Measurements from ENCODE around the gene APOBEC3B. TPM values are rescaled to one million over a fixed set of nuclear protein-coding genes. Genes with fewer than 3 reads are reported as not detected.
A peak's percentile ranks its signal among the peaks of the same experiment; 100 is the strongest.
"Not testable (repeated sequence)": the region's sequence is repeated elsewhere in the genome, so short reads cannot be mapped to it uniquely, and the experiment has no call there.

APOBEC3B gene
- total and polyA plus RNA-seq, 2 of the 8 experiments (the other 6 are each of a cell fraction or from before 2014, with no cell fraction given): 14.2 to 74.9 TPM

GRCh38 chr22:39039306-39040126, 57.4 kb downstream of the APOBEC3B start (continued):
- no peak for TF ChIP-seq HDAC6 (IDR thresholded peaks at IDR 0.05; ENCODE audit: low read depth, low read length)

GRCh38 chr22:39040155-39040537, 58.0 kb downstream of the APOBEC3B start:
- not testable (repeated sequence) for H2BK12ac ChIP-seq (ENCODE audit: low read depth, low read length); H3K79me1 ChIP-seq (ENCODE audit: low read depth, low read length); H3K23me2 ChIP-seq (ENCODE audit: low read depth, low read length); H3K23ac ChIP-seq (ENCODE audit: insufficient read length); FAIRE-seq; H3K9me3 ChIP-seq (ENCODE audit: insufficient read depth in 2 of 2, low read depth in 1 of 2, low read length in 1 of 2); H4K20me1 ChIP-seq (replicated peaks in 1 of 2; ENCODE audit: control insufficient read depth in 1 of 2, insufficient read depth in 2 of 2, low read length in 2 of 2); H3K27ac ChIP-seq (ENCODE audit: low read depth, low read length); H2BK120ac ChIP-seq (replicated peaks; ENCODE audit: low read depth, low read length); H2AK5ac ChIP-seq (ENCODE audit: low read depth, low read length); H2BK20ac ChIP-seq (ENCODE audit: low read length); H3K14ac ChIP-seq (ENCODE audit: insufficient read length); H3K79me2 ChIP-seq (ENCODE audit: control insufficient read depth in 1 of 2, insufficient read depth in 2 of 2, low read length in 2 of 2); H4K8ac ChIP-seq (ENCODE audit: extremely low read depth, insufficient read depth, low read length); H3K27me3 ChIP-seq (replicated peaks in 1 of 4; ENCODE audit: control insufficient read depth in 3 of 4, extremely low read depth in 1 of 4, insufficient read depth in 3 of 4, low read length in 3 of 4); H3K36me3 ChIP-seq (ENCODE audit: control insufficient read depth in 2 of 4, insufficient read depth in 4 of 4, low read length in 3 of 4); H3K56ac ChIP-seq (replicated peaks; ENCODE audit: insufficient read length, low read depth, low read length); H3K9ac ChIP-seq (replicated peaks in 1 of 4; ENCODE audit: extremely low read depth in 1 of 4, low read depth in 3 of 4, low read length in 3 of 4); H2BK15ac ChIP-seq (ENCODE audit: low read length); H2AFZ ChIP-seq (ENCODE audit: low read length); H4K91ac ChIP-seq (replicated peaks; ENCODE audit: insufficient read length, low read length); H3K4ac ChIP-seq (replicated peaks; ENCODE audit: insufficient read length, low read depth, low read length)
- Histone ChIP-seq H3K18ac (ENCODE audit: extremely low read depth, low read length) (peak overlapping the region; percentile 83), H3K4me1 (replicated peaks in 1 of 4; ENCODE audit: control insufficient read depth in 3 of 4, insufficient read depth in 4 of 4, low read length in 3 of 4) (peaks cover 3 to 15% (median 10%) of the 10 kb centered on the region in 4 experiments), H4K5ac (ENCODE audit: insufficient read length, low read depth, low read length) (peak overlapping the region; percentile 88), H3K4me3 (ENCODE audit: extremely low read depth in 1 of 4, insufficient read depth in 2 of 4, low read depth in 3 of 4, low read length in 4 of 4) (peak overlapping the region in 2 of 4 experiments; percentile 17 to 54; a peak in 4 of 8 replicates), H2BK5ac (ENCODE audit: low read depth, low read length) (peak overlapping the region; percentile 71; the same call in 1 of the 2 replicates), H3K4me2 (ENCODE audit: insufficient read depth in 1 of 2, low read depth in 2 of 2, low read length in 2 of 2) (peak overlapping the region; percentile 58 to 63)
- peak in 1 of 2 experiments; percentile 65 for DNase-seq (ENCODE audit: low read depth in 1 of 2, low spot score in 2 of 2)
- CTCF ChIA-PET (ENCODE audit: partially characterized antibody): interaction anchor here (0.7 to 1.0 kb wide), 3 partner anchors 12 to 754 kb away, joined by 3 read pairs; no protein-coding TSS in a partner anchor
- POLR2A ChIA-PET (ENCODE audit: partially characterized antibody): interaction anchor here (0.6 to 2.5 kb wide), 8 partner anchors 14 to 94 kb away, joined by 3 to 7 read pairs (median 3); partner anchors contain the start of gene APOBEC3D
- 27% methylated on average over 8 of the region's 14 CpGs; no CpG with 5 or more reads in 1 of the 2 experiments for WGBS, 2 experiments (ENCODE audit: extremely low coverage in 1 of 2, insufficient coverage in 1 of 2, insufficient read length in 1 of 2, insufficient replicate concordance in 2 of 2, low coverage in 1 of 2, low lambda C conversion rate in 2 of 2, missing lambda C conversion rate in 1 of 2)
